PC-3 (cell line): Measurements from ENCODE around the gene ITPR3.

Experiments
- CTCF ChIP-seq: fragments of 300-600 bp; sonication (generic); conservative IDR thresholded peaks from 2 replicates; pipeline ENCODE4 v1.5.1; 2017; ENCODE audit warnings: antibody characterized with exemption, low read depth, mild to moderate bottlenecking, low read length
- EZH2 ChIP-seq: fragments of 300-600 bp; sonication (generic); IDR thresholded peaks from one replicate; pipeline ENCODE4 v1.6.1; 2017; ENCODE audit warnings: antibody characterized with exemption, mild to moderate bottlenecking, low read length; ENCODE audit not compliant: unreplicated experiment
- EZH2phosphoT487 ChIP-seq: fragments of 300-600 bp; sonication (generic); IDR thresholded peaks from 2 replicates; pipeline ENCODE4 v1.6.1; 2018; ENCODE audit warnings: mild to moderate bottlenecking, antibody characterized with exemption, low read length, borderline replicate concordance

GRCh38 chr6:33740204-33740608 lies 119.1 kb downstream of the ITPR3 start:
- TF ChIP-seq CTCF (no peak), EZH2phosphoT487 (no peak), EZH2 (no peak)
